WTC11 (cell line): ENCODE measurements around the gene TTC28. TPM values are rescaled to one million over a fixed set of nuclear protein-coding genes. Genes with fewer than 3 reads are reported as not detected.
A peak's percentile ranks its signal among the peaks of the same experiment; 100 is the strongest.

Experiments used
- ATAC-seq: fragments of 200-7000 bp; cut with Tn5 transposase; 2 replicates; pipeline ENCODE4 v1.10.0; 2021; ENCODE audit warnings: mild to moderate bottlenecking, moderate library complexity
- CTCF ChIA-PET: fragments of 300-600 bp; sonication (Branson Sonifier 250); formaldehyde crosslinking; loops from one replicate; lab custom pipeline; 2021; ENCODE audit warnings: antibody characterized with exemption; lab: Charles Lee
- POLR2A ChIA-PET: fragments of 350-600 bp; sonication (Branson Sonifier 250); formaldehyde crosslinking; loops from one replicate; lab custom pipeline; 2021; ENCODE audit warnings: antibody characterized with exemption; lab: Charles Lee
- DNase-seq: peaks from one replicate; pipeline ENCODE4 v3.0.0; 2021; ENCODE audit warnings: low spot score
- H3K27ac Mint-ChIP-seq: 2 replicates; pipeline ENCODE4 v1.8.0; 2021; ENCODE audit warnings: mixed read lengths
- H3K27me3 Mint-ChIP-seq: 2 replicates; pipeline ENCODE4 v1.8.0; 2021; ENCODE audit warnings: low read depth, mild to moderate bottlenecking, moderate library complexity, mixed read lengths
- H3K36me3 Mint-ChIP-seq: 2 replicates; pipeline ENCODE4 v1.8.0; 2021; ENCODE audit warnings: mixed read lengths
- H3K4me1 Mint-ChIP-seq: 2 replicates; pipeline ENCODE4 v1.8.0; 2022; ENCODE audit warnings: mixed read lengths
- H3K4me3 Mint-ChIP-seq: 2 replicates; pipeline ENCODE4 v1.8.0; 2021; ENCODE audit warnings: mild to moderate bottlenecking, moderate library complexity, mixed read lengths
- H3K9me3 Mint-ChIP-seq: 2 replicates; pipeline ENCODE4 v1.8.0; 2021; ENCODE audit warnings: mixed read lengths
- AR ChIP-seq: fragments of 250-450 bp; sonication (Bioruptor Pico); IDR thresholded peaks from 2 replicates; pipeline ENCODE4 v1.9.0; 2021; ENCODE audit warnings: mild to moderate bottlenecking
- ERG ChIP-seq: fragments of 250-450 bp; sonication (Bioruptor Pico); IDR thresholded peaks from 2 replicates; pipeline ENCODE4 v1.8.0; 2021; ENCODE audit warnings: mild to moderate bottlenecking
- FOXK1 ChIP-seq: sonication (generic); formaldehyde crosslinking; IDR thresholded peaks from 2 replicates; pipeline ENCODE4 v1.8.0; 2022; ENCODE audit warnings: mild to moderate bottlenecking, moderate library complexity, missing genetic modification reagents
- MAX ChIP-seq: sonication (generic); formaldehyde crosslinking; IDR thresholded peaks from 2 replicates; pipeline ENCODE4 v1.8.0; 2022; ENCODE audit warnings: mild to moderate bottlenecking, missing genetic modification reagents
- NR3C1 ChIP-seq: sonication (generic); formaldehyde crosslinking; conservative IDR thresholded peaks from 2 replicates; pipeline ENCODE4 v1.8.1; 2023; ENCODE audit warnings: low read depth, mild to moderate bottlenecking, missing genetic modification reagents
- PRRX2 ChIP-seq: fragments of 250-450 bp; sonication (Bioruptor Pico); IDR thresholded peaks from 2 replicates; pipeline ENCODE4 v1.8.0; 2021; ENCODE audit warnings: mild to moderate bottlenecking
- SMAD3 ChIP-seq: sonication (generic); formaldehyde crosslinking; IDR thresholded peaks from 2 replicates; pipeline ENCODE4 v1.8.0; 2022; ENCODE audit warnings: missing genetic modification reagents, mild to moderate bottlenecking, borderline replicate concordance
- SMAD4 ChIP-seq: sonication (generic); formaldehyde crosslinking; IDR thresholded peaks from 2 replicates; pipeline ENCODE4 v1.8.0; 2022; ENCODE audit warnings: mild to moderate bottlenecking, missing genetic modification reagents
- ZBTB43 ChIP-seq: sonication (generic); formaldehyde crosslinking; IDR thresholded peaks from 2 replicates; pipeline ENCODE4 v1.8.1; 2023; ENCODE audit warnings: mild to moderate bottlenecking, missing genetic modification reagents
- ZNF121 ChIP-seq: sonication (generic); formaldehyde crosslinking; IDR thresholded peaks from 2 replicates; pipeline ENCODE4 v1.8.0; 2023; ENCODE audit warnings: missing genetic modification reagents
- ZNF232 ChIP-seq: sonication (generic); formaldehyde crosslinking; IDR thresholded peaks from 2 replicates; pipeline ENCODE4 v1.8.0; 2022; ENCODE audit warnings: mild to moderate bottlenecking, missing genetic modification reagents
- ZNF416 ChIP-seq: fragments of 250-450 bp; sonication (Bioruptor Pico); IDR thresholded peaks from 2 replicates; pipeline ENCODE4 v1.9.0; 2021; ENCODE audit warnings: mild to moderate bottlenecking, inconsistent platforms
- ZNF423 ChIP-seq: fragments of 250-450 bp; sonication (Bioruptor Pico); IDR thresholded peaks from 2 replicates; pipeline ENCODE4 v2.1.2; 2022; ENCODE audit warnings: mild to moderate bottlenecking, moderate library complexity
- ZNF512 ChIP-seq: sonication (generic); formaldehyde crosslinking; IDR thresholded peaks from 2 replicates; pipeline ENCODE4 v1.8.1; 2022; ENCODE audit warnings: missing genetic modification reagents, borderline replicate concordance
- total RNA-seq: library from RNA; stranded (reverse); gene quantifications from 3 replicates; pipeline ENCODE4 v1.2.3, GENCODE V29; 2021
- TF ChIP-seq, protein P1 (sequence below): sonication (generic); formaldehyde crosslinking; IDR thresholded peaks from 2 replicates; pipeline ENCODE4 v1.8.1; 2022; ENCODE audit warnings: low read depth, mild to moderate bottlenecking, moderate library complexity, missing genetic modification reagents, borderline replicate concordance
- TF ChIP-seq, protein P2 (sequence below): sonication (generic); formaldehyde crosslinking; IDR thresholded peaks from 2 replicates; pipeline ENCODE4 v1.8.1; 2022; ENCODE audit warnings: low read depth, missing genetic modification reagents, borderline replicate concordance
- TF ChIP-seq, protein P3 (sequence below): sonication (generic); formaldehyde crosslinking; IDR thresholded peaks from 2 replicates; pipeline ENCODE4 v1.8.1; 2023; ENCODE audit warnings: mild to moderate bottlenecking, missing genetic modification reagents, borderline replicate concordance
- TF ChIP-seq, protein P4 (sequence below): sonication (generic); formaldehyde crosslinking; IDR thresholded peaks from 2 replicates; pipeline ENCODE4 v1.8.1; 2022; ENCODE audit warnings: mild to moderate bottlenecking, missing genetic modification reagents, moderate library complexity, borderline replicate concordance

TTC28 gene
- total RNA-seq, 1 experiment from 2014 or later, result 13.0 TPM

DNA sequence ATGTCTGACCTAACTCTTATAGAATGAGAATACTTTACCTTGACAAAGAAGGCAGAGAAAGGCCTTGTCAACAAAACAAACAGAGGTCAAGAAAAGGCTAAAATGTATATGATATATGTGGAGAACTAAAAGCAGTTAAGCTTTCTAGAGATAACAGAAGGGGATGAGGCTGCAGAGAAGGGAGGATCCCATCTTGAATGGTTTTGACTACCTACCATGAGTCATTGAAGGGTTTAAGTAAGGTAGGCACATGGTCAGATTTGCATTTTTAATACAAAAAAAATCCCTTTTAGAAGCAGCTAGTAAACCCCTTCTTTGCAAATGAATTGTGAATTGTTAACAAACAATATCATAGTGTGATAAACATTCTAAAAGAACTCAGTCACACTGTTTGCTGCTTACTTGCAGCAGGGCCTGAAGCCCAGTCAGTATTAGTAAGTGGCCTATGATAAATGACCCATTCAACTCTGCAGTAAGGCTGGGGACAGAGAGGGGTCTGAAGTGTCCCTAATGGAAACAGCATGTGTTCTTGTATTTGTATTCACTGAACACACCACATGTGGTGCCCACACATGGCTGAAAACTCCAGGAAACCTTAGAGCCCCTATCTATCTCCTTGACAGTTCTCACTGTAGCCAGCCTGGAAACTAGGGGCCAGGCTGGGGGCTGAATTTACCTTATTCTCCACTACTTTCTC, 431.8 kb downstream of the TTC28 start:
- TF ChIP-seq ZBTB43 (CRISPR knock-in tag) (no peak), ZNF423 (CRISPR knock-in tag) (peak; percentile 48; the same call in 1 of the 2 replicates)
- TF ChIP-seq, protein P1, sequence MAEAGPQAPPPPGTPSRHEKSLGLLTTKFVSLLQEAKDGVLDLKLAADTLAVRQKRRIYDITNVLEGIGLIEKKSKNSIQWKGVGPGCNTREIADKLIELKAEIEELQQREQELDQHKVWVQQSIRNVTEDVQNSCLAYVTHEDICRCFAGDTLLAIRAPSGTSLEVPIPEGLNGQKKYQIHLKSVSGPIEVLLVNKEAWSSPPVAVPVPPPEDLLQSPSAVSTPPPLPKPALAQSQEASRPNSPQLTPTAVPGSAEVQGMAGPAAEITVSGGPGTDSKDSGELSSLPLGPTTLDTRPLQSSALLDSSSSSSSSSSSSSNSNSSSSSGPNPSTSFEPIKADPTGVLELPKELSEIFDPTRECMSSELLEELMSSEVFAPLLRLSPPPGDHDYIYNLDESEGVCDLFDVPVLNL (CRISPR knock-in tag), result no peak
- H3K4me1 Mint-ChIP-seq, result no peaks in the 10 kb centered on the region; the same call in 1 of the 2 replicates

GRCh38 chr22:28247136-28247535, 432.5 kb downstream of the TTC28 start:
- Mint-ChIP-seq H3K36me3 (no peaks in the 10 kb centered on the region), H3K4me3 (no peak overlapping the region), H3K27ac (no peak overlapping the region), H3K9me3 (no peaks in the 10 kb centered on the region), H3K4me1 (no peaks in the 10 kb centered on the region; the same call in 1 of the 2 replicates), H3K27me3 (peaks cover 44% of the 10 kb centered on the region)
- CTCF ChIA-PET, result no interaction called here
- POLR2A ChIA-PET, result no interaction called here
- DNase-seq, result no peak
- no peak for ATAC-seq
- TF ChIP-seq ZNF512 (CRISPR knock-in tag) (no peak), ZNF416 (CRISPR knock-in tag) (no peak), ERG (CRISPR knock-in tag) (no peak), PRRX2 (CRISPR knock-in tag) (no peak), SMAD3 (CRISPR knock-in tag) (no peak), SMAD4 (CRISPR knock-in tag) (no peak), MAX (CRISPR knock-in tag) (no peak), ZNF232 (CRISPR knock-in tag) (no peak), NR3C1 (CRISPR knock-in tag) (no peak), AR (CRISPR knock-in tag) (no peak), FOXK1 (CRISPR knock-in tag) (no peak), ZNF121 (CRISPR knock-in tag) (no peak)
- TF ChIP-seq, protein P2, sequence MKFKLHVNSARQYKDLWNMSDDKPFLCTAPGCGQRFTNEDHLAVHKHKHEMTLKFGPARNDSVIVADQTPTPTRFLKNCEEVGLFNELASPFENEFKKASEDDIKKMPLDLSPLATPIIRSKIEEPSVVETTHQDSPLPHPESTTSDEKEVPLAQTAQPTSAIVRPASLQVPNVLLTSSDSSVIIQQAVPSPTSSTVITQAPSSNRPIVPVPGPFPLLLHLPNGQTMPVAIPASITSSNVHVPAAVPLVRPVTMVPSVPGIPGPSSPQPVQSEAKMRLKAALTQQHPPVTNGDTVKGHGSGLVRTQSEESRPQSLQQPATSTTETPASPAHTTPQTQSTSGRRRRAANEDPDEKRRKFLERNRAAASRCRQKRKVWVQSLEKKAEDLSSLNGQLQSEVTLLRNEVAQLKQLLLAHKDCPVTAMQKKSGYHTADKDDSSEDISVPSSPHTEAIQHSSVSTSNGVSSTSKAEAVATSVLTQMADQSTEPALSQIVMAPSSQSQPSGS, result no peak
- TF ChIP-seq, protein P3, sequence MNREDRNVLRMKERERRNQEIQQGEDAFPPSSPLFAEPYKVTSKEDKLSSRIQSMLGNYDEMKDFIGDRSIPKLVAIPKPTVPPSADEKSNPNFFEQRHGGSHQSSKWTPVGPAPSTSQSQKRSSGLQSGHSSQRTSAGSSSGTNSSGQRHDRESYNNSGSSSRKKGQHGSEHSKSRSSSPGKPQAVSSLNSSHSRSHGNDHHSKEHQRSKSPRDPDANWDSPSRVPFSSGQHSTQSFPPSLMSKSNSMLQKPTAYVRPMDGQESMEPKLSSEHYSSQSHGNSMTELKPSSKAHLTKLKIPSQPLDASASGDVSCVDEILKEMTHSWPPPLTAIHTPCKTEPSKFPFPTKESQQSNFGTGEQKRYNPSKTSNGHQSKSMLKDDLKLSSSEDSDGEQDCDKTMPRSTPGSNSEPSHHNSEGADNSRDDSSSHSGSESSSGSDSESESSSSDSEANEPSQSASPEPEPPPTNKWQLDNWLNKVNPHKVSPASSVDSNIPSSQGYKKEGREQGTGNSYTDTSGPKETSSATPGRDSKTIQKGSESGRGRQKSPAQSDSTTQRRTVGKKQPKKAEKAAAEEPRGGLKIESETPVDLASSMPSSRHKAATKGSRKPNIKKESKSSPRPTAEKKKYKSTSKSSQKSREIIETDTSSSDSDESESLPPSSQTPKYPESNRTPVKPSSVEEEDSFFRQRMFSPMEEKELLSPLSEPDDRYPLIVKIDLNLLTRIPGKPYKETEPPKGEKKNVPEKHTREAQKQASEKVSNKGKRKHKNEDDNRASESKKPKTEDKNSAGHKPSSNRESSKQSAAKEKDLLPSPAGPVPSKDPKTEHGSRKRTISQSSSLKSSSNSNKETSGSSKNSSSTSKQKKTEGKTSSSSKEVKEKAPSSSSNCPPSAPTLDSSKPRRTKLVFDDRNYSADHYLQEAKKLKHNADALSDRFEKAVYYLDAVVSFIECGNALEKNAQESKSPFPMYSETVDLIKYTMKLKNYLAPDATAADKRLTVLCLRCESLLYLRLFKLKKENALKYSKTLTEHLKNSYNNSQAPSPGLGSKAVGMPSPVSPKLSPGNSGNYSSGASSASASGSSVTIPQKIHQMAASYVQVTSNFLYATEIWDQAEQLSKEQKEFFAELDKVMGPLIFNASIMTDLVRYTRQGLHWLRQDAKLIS (CRISPR knock-in tag), result no peak
- TF ChIP-seq, protein P4, sequence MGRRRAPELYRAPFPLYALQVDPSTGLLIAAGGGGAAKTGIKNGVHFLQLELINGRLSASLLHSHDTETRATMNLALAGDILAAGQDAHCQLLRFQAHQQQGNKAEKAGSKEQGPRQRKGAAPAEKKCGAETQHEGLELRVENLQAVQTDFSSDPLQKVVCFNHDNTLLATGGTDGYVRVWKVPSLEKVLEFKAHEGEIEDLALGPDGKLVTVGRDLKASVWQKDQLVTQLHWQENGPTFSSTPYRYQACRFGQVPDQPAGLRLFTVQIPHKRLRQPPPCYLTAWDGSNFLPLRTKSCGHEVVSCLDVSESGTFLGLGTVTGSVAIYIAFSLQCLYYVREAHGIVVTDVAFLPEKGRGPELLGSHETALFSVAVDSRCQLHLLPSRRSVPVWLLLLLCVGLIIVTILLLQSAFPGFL (CRISPR knock-in tag), result no peak

More for the DNA sequence above, 431.8 kb downstream of the TTC28 start:
- H3K4me3 Mint-ChIP-seq, result no peak overlapping the region
- ATAC-seq, result peak; percentile 47; the same call in 1 of the 2 replicates
- CTCF ChIA-PET, result no interaction called here
- H3K27me3 Mint-ChIP-seq, result peaks cover 44% of the 10 kb centered on the region
- no peak overlapping the region for H3K27ac Mint-ChIP-seq
- DNase-seq, result no peak
- H3K36me3 Mint-ChIP-seq, result no peaks in the 10 kb centered on the region
- POLR2A ChIA-PET, result no interaction called here
- no peaks in the 10 kb centered on the region for H3K9me3 Mint-ChIP-seq
